Smooth muscle cell (in vitro differentiated cells): Measurements from ENCODE around the gene MTCL1. TPM values are rescaled to one million over a fixed set of nuclear protein-coding genes. Genes with fewer than 3 reads are reported as not detected.

Experiments used
- DNase-seq: peaks from one replicate; lab custom pipeline; 2025; ENCODE audit not compliant: unreplicated experiment; lab: John Stamatoyannopoulos, UW
- H2AFZ ChIP-seq: fragments of 200-600 bp; sonication (generic); 2 replicates; pipeline ENCODE4 v1.6.0; 2016; ENCODE audit warnings: antibody characterized with exemption, low read depth, mild to moderate bottlenecking
- H3F3A ChIP-seq: fragments of 200-600 bp; sonication (generic); 2 replicates; pipeline ENCODE4 v1.6.0; 2017; ENCODE audit warnings: antibody characterized with exemption, low read depth
- H3K27ac ChIP-seq: fragments of 200-600 bp; sonication (generic); 2 replicates; pipeline ENCODE4 v1.5.1; 2016; ENCODE audit warnings: low read depth, mild to moderate bottlenecking
- H3K27me3 ChIP-seq: fragments of 200-600 bp; sonication (generic); 2 replicates; pipeline ENCODE4 v1.6.1; 2016; ENCODE audit warnings: low read depth, mild to moderate bottlenecking
- H3K36me3 ChIP-seq: fragments of 200-600 bp; sonication (generic); 2 replicates; pipeline ENCODE4 v1.5.1; 2016; ENCODE audit warnings: low read depth
- H3K4me1 ChIP-seq: fragments of 200-600 bp; sonication (generic); 2 replicates; pipeline ENCODE4 v1.5.1; 2016; ENCODE audit warnings: low read depth
- H3K4me2 ChIP-seq: fragments of 200-600 bp; sonication (generic); 2 replicates; pipeline ENCODE4 v1.6.0; 2016; ENCODE audit warnings: mild to moderate bottlenecking
- H3K4me3 ChIP-seq: fragments of 200-600 bp; sonication (generic); 2 replicates; pipeline ENCODE4 v1.5.1; 2016; ENCODE audit warnings: mild to moderate bottlenecking
- H3K79me2 ChIP-seq: fragments of 200-600 bp; sonication (generic); 2 replicates; pipeline ENCODE4 v1.6.0; 2016; ENCODE audit warnings: low read depth, mild to moderate bottlenecking
- H3K9ac ChIP-seq: fragments of 200-600 bp; sonication (generic); 2 replicates; pipeline ENCODE4 v1.6.0; 2016; ENCODE audit warnings: low read depth
- H3K9me3 ChIP-seq: fragments of 200-600 bp; sonication (generic); replicated peaks from 2 replicates; pipeline ENCODE4 v1.5.1; 2016; ENCODE audit warnings: low read depth
- H4K20me1 ChIP-seq: fragments of 200-600 bp; sonication (generic); 2 replicates; pipeline ENCODE4 v1.6.0; 2016; ENCODE audit warnings: low read depth
- CTCF ChIP-seq: fragments of 200-600 bp; sonication (generic); IDR thresholded peaks from 2 replicates; pipeline ENCODE4 v1.5.1; 2017; ENCODE audit warnings: borderline replicate concordance, mild to moderate bottlenecking, antibody characterized with exemption; ENCODE audit not compliant: insufficient read depth, poor library complexity, severe bottlenecking
- WGBS: methylation state at CpG from one replicate; pipeline ENCODE4 v1.1.7; 2016; ENCODE audit warnings: low lambda C conversion rate; 5-methylcytosine and 5-hydroxymethylcytosine counted together
- polyA plus RNA-seq: library from polyadenylated mRNA; unstranded; fragments of >200 nt; fragmentation: Nextera tagmentation; extraction: Ambion mirVana; gene quantifications from 2 replicates; pipeline ENCODE4 v1.2.1, GENCODE V29; 2016
- total RNA-seq: library from RNA; depleted of rRNA; stranded (reverse); fragments of >200 nt; gene quantifications from 2 replicates; pipeline ENCODE4 v1.2.3, GENCODE V29; 2014

The MTCL1 gene
- total and polyA plus RNA-seq, 2 experiments from 2014 or later: 5.5 to 15.2 TPM

DNA sequence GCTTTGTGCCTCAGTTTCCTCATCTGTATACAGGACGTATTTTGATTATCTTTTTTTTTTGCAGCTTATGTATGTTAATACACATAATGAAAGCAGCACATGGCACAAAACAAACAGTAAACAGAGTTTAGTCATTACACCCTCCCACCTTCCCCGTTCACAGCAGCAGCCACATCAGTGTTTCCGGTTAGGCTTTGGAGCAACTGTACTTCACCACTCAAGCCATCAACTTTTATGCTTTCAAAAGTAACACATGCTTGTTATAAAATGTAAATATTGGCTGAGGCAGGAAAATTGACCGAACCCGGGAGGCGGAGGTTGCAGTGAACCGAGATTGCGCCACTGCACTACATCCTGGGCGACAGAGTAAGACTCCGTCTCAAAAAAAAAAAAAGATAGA lies 117.3 kb downstream of the MTCL1 start:
- Histone ChIP-seq H3K79me2 (no peaks in the 10 kb centered on the region), H3F3A (no peaks in the 10 kb centered on the region), H3K4me1 (no peaks in the 10 kb centered on the region), H3K27me3 (no peaks in the 10 kb centered on the region), H3K9me3 (no peaks in the 10 kb centered on the region), H3K27ac (no peak overlapping the region), H3K4me2 (no peak overlapping the region), H3K4me3 (no peak overlapping the region), H3K36me3 (no peaks in the 10 kb centered on the region), H3K9ac (no peak overlapping the region), H4K20me1 (no peaks in the 10 kb centered on the region), H2AFZ (no peak overlapping the region)
- no peak for TF ChIP-seq CTCF
- WGBS: 92% methylated on average over 10 of the region's 10 CpGs
- DNase-seq: no peak

- H4K20me1 ChIP-seq: no peaks in the 10 kb centered on the region
- no peaks in the 10 kb centered on the region for H3F3A ChIP-seq
- no peak overlapping the region for H3K9ac ChIP-seq
- no peaks in the 10 kb centered on the region for H3K4me1 ChIP-seq
- no peaks in the 10 kb centered on the region for H3K9me3 ChIP-seq
- no peak overlapping the region for H2AFZ ChIP-seq
- no peak overlapping the region for H3K27ac ChIP-seq
- H3K36me3 ChIP-seq: no peaks in the 10 kb centered on the region
- TF ChIP-seq CTCF: no peak
- H3K27me3 ChIP-seq: no peaks in the 10 kb centered on the region
- DNase-seq: no peak
- no peak overlapping the region for H3K4me2 ChIP-seq
- 90% methylated on average over 6 of the region's 6 CpGs for WGBS
- H3K79me2 ChIP-seq: no peaks in the 10 kb centered on the region
- no peak overlapping the region for H3K4me3 ChIP-seq
These were observed 118.2 kb downstream of the MTCL1 start for GRCh38 chr18:8823530-8823929.

DNA sequence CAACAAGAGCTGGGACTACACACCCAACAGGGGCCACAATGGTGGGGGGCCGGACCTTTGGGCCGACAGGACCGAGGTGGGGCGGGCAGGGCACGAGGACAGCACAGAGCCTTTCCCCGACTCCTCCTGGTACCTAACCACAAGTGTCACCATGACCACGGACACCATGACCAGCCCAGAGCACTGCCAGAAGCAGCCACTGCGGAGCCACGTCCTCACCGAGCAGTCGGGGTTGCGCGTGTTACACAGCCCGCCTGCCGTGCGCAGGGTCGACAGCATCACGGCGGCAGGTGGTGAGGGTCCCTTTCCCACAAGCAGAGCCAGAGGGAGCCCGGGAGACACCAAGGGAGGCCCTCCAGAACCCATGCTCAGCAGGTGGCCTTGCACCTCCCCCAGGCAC lies 119.5 kb downstream of the MTCL1 start:
- no peaks in the 10 kb centered on the region for H3K79me2 ChIP-seq
- no peak for DNase-seq
- H4K20me1 ChIP-seq: no peaks in the 10 kb centered on the region
- H3K36me3 ChIP-seq: no peaks in the 10 kb centered on the region
- no peaks in the 10 kb centered on the region for H3K4me1 ChIP-seq
- H3K4me3 ChIP-seq: no peak overlapping the region
- H3F3A ChIP-seq: no peaks in the 10 kb centered on the region
- WGBS: 96% methylated on average over 20 of the region's 20 CpGs
- no peak overlapping the region for H3K9ac ChIP-seq
- H3K9me3 ChIP-seq: no peaks in the 10 kb centered on the region
- no peak overlapping the region for H3K27ac ChIP-seq
- no peak for TF ChIP-seq CTCF
- H3K4me2 ChIP-seq: no peak overlapping the region
- no peaks in the 10 kb centered on the region for H3K27me3 ChIP-seq
- no peak overlapping the region for H2AFZ ChIP-seq

DNA sequence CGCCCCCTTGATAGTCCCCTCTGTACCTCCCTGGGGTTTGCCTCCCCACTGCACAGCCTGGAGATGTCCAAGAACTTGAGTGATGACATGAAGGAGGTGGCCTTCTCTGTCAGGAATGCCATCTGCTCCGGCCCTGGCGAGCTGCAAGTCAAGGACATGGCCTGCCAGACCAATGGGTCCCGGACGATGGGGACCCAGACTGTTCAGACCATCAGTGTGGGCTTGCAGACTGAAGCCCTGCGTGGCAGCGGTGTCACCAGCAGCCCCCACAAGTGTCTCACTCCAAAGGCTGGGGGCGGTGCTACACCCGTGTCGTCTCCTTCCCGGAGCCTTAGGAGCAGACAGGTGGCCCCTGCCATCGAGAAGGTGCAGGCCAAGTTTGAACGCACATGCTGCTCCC lies 119.9 kb downstream of the MTCL1 start:
- Histone ChIP-seq H3K36me3 (no peaks in the 10 kb centered on the region), H3F3A (no peaks in the 10 kb centered on the region), H3K4me2 (no peak overlapping the region), H3K27me3 (no peaks in the 10 kb centered on the region), H3K9ac (no peak overlapping the region), H3K4me1 (no peaks in the 10 kb centered on the region), H3K79me2 (no peaks in the 10 kb centered on the region), H3K27ac (no peak overlapping the region), H2AFZ (no peak overlapping the region), H4K20me1 (no peaks in the 10 kb centered on the region), H3K9me3 (no peaks in the 10 kb centered on the region), H3K4me3 (no peak overlapping the region)
- 96% methylated on average over 13 of the region's 13 CpGs for WGBS
- no peak for TF ChIP-seq CTCF
- no peak for DNase-seq
